Activated CD8-positive, alpha-beta T cell treated with anti-CD3 and anti-CD28 coated beads, Interleukin-2, amount 10 ng/mL, durations not matched to agents 7 days and 5 days (primary cell): ENCODE data around the gene FARSA. TPM values are rescaled to one million over a fixed set of nuclear protein-coding genes. Genes with fewer than 3 reads are reported as not detected.
"Not testable (repeated sequence)": the region's sequence is repeated elsewhere in the genome, so short reads cannot be mapped to it uniquely, and the experiment has no call there.

ENCODE experiments used
- ATAC-seq: fragments of 150-1000 bp; cut with Tn5 transposase; one replicate; pipeline ENCODE4 v1.10.0; 2021; ENCODE audit warnings: moderate library complexity
- CTCF ChIA-PET: fragments of 350-600 bp; sonication (Branson Sonifier 250); formaldehyde crosslinking; loops from one replicate; lab custom pipeline; 2021; ENCODE audit warnings: antibody characterized with exemption; lab: Charles Lee
- POLR2A ChIA-PET: fragments of 350-600 bp; sonication (Branson Sonifier 250); formaldehyde crosslinking; loops from one replicate; lab custom pipeline; 2021; ENCODE audit warnings: antibody characterized with exemption; lab: Charles Lee
- DNase-seq: peaks from one replicate; pipeline ENCODE4 v3.0.0-alpha.2; 2020
- H3K27ac Mint-ChIP-seq: one replicate; pipeline ENCODE4 v1.8.0; 2021; ENCODE audit warnings: mild to moderate bottlenecking, mixed read lengths
- H3K27me3 Mint-ChIP-seq: one replicate; pipeline ENCODE4 v1.8.0; 2021; ENCODE audit warnings: low read depth, mixed read lengths
- H3K36me3 Mint-ChIP-seq: one replicate; pipeline ENCODE4 v1.8.0; 2021; ENCODE audit warnings: low read depth, mixed read lengths
- H3K4me1 Mint-ChIP-seq: one replicate; pipeline ENCODE4 v1.8.0; 2021; ENCODE audit warnings: low read depth, mixed read lengths
- H3K4me3 Mint-ChIP-seq: one replicate; pipeline ENCODE4 v1.8.0; 2021; ENCODE audit warnings: mild to moderate bottlenecking, mixed read lengths
- H3K9me3 Mint-ChIP-seq: one replicate; pipeline ENCODE4 v1.8.0; 2022; ENCODE audit warnings: mixed read lengths; ENCODE audit not compliant: insufficient read depth
- total RNA-seq, 2 experiments: library from RNA; stranded (reverse); gene quantifications; one replicate each; pipeline ENCODE4 v1.2.3, GENCODE V29; 2021

The FARSA gene
- total RNA-seq, 2 experiments from 2014 or later: 98.8 to 106 TPM

- not testable (repeated sequence) for DNase-seq, H3K27me3 Mint-ChIP-seq, H3K36me3 Mint-ChIP-seq, ATAC-seq, H3K9me3 Mint-ChIP-seq
- Mint-ChIP-seq H3K4me1 (peaks cover 35% of the 10 kb centered on the region), H3K4me3 (peak overlapping the region; percentile 95), H3K27ac (peak overlapping the region; percentile 91)
- POLR2A ChIA-PET: interaction anchor here (0.7 to 2.8 kb wide), 11 partner anchors 8 to 154 kb away, joined by 3 to 17 read pairs (median 7); partner anchors contain the start of genes CALR, FARSA and SYCE2
- CTCF ChIA-PET: interaction anchor here (0.8 to 2.9 kb wide), 14 partner anchors 8 to 133 kb away, joined by 3 to 26 read pairs (median 4); partner anchors contain the start of genes DNASE2 and SYCE2
Observed at GRCh38 chr19:12890299-12890786, 43.2 kb downstream of the FARSA start.

- H3K36me3 Mint-ChIP-seq: peaks cover 11% of the 10 kb centered on the region
- ChIA-PET CTCF (interaction anchor here (6.6 kb wide), 1 partner anchor 78 kb away, joined by 121 read pairs; the partner anchor contains the start of gene DAND5), POLR2A (interaction anchor here (1.9 kb wide), 1 partner anchor 26 kb away, joined by 5 read pairs; no protein-coding TSS in a partner anchor)
- peaks cover 3% of the 10 kb centered on the region for H3K27me3 Mint-ChIP-seq
- ATAC-seq: no peak
- no peak overlapping the region for H3K4me3 Mint-ChIP-seq
- no peak for DNase-seq
- H3K4me1 Mint-ChIP-seq: peaks cover 42% of the 10 kb centered on the region
- H3K9me3 Mint-ChIP-seq: peaks cover 6% of the 10 kb centered on the region
- no peak overlapping the region for H3K27ac Mint-ChIP-seq
Observed at GRCh38 chr19:12888006-12888603, 45.4 kb downstream of the FARSA start.

GRCh38 chr19:12886969-12887747 lies 46.4 kb downstream of the FARSA start, which contains the start of gene KLF1:
Gene KLF1 (minus strand): TSS chr19:12887201. CDS start chr19:12887140, 61 bp downstream.
- peaks cover 14% of the 10 kb centered on the region for H3K36me3 Mint-ChIP-seq
- H3K9me3 Mint-ChIP-seq: peaks cover 11% of the 10 kb centered on the region
- CTCF ChIA-PET: interaction anchor here (1.1 to 6.6 kb wide), 3 partner anchors 8 to 79 kb away, joined by 3 to 121 read pairs (median 27); partner anchors contain the start of genes CALR and DAND5
- POLR2A ChIA-PET: interaction anchor here (1.1 to 1.9 kb wide), 2 partner anchors 27 to 55 kb away, joined by 3 to 5 read pairs; no protein-coding TSS in a partner anchor
- H3K4me1 Mint-ChIP-seq: peaks cover 44% of the 10 kb centered on the region
- H3K27me3 Mint-ChIP-seq: peaks cover 3% of the 10 kb centered on the region
- H3K4me3 Mint-ChIP-seq: peak within 1 kb of the TSS; percentile 52
- DNase-seq: no peak
- ATAC-seq: no peak
- no peak within 1 kb of the TSS for H3K27ac Mint-ChIP-seq

- Mint-ChIP-seq H3K27ac (no peak overlapping the region), H3K36me3 (peaks cover 14% of the 10 kb centered on the region), H3K4me3 (peak overlapping the region; percentile 52), H3K9me3 (peaks cover 11% of the 10 kb centered on the region), H3K27me3 (peaks cover 3% of the 10 kb centered on the region), H3K4me1 (peaks cover 40% of the 10 kb centered on the region)
- no peak for ATAC-seq
- ChIA-PET POLR2A (interaction anchor here (1.1 to 1.9 kb wide), 2 partner anchors 27 to 56 kb away, joined by 3 to 5 read pairs; no protein-coding TSS in a partner anchor), CTCF (interaction anchor here (1.1 to 6.6 kb wide), 5 partner anchors 9 to 79 kb away, joined by 3 to 121 read pairs (median 6); partner anchors contain the start of genes CALR and DAND5)
- no peak for DNase-seq
Observed at GRCh38 chr19:12886651-12886968, 46.9 kb downstream of the FARSA start.

- Mint-ChIP-seq H3K4me3 (peak overlapping the region; percentile 52), H3K27ac (no peak overlapping the region), H3K9me3 (peaks cover 11% of the 10 kb centered on the region), H3K36me3 (peaks cover 12% of the 10 kb centered on the region), H3K4me1 (peaks cover 37% of the 10 kb centered on the region), H3K27me3 (peaks cover 3% of the 10 kb centered on the region)
- POLR2A ChIA-PET: interaction anchor here (0.6 to 1.9 kb wide), 9 partner anchors 10 to 169 kb away, joined by 3 to 8 read pairs (median 5); partner anchors contain the start of genes FARSA and SYCE2
- DNase-seq: no peak
- CTCF ChIA-PET: interaction anchor here (0.9 to 6.6 kb wide), 25 partner anchors 9 to 207 kb away, joined by 3 to 121 read pairs (median 6); partner anchors contain the start of genes CALR, DAND5 and FARSA
- no peak for ATAC-seq
Observed at GRCh38 chr19:12885749-12886650, 47.5 kb downstream of the FARSA start.

- ATAC-seq (peak; percentile 76), DNase-seq (peak; percentile 96)
- H3K27ac Mint-ChIP-seq: peak overlapping the region; percentile 93
- ChIA-PET POLR2A (interaction anchor here (0.6 to 1.7 kb wide), 13 partner anchors 9 to 170 kb away, joined by 3 to 8 read pairs (median 3); partner anchors contain the start of genes FARSA, SYCE2 and TNPO2), CTCF (interaction anchor here (0.5 to 6.6 kb wide), 39 partner anchors 8 to 219 kb away, joined by 3 to 121 read pairs (median 5); partner anchors contain the start of genes CALR, DAND5, FARSA and PRDX2)
- peaks cover 38% of the 10 kb centered on the region for H3K4me1 Mint-ChIP-seq
- peaks cover 11% of the 10 kb centered on the region for H3K36me3 Mint-ChIP-seq
- peaks cover 3% of the 10 kb centered on the region for H3K27me3 Mint-ChIP-seq
- H3K4me3 Mint-ChIP-seq: peak overlapping the region; percentile 86
- peaks cover 11% of the 10 kb centered on the region for H3K9me3 Mint-ChIP-seq
Observed at GRCh38 chr19:12884926-12885748, 48.4 kb downstream of the FARSA start.

- ATAC-seq (no peak), DNase-seq (no peak)
- peaks cover 11% of the 10 kb centered on the region for H3K9me3 Mint-ChIP-seq
- peaks cover 3% of the 10 kb centered on the region for H3K27me3 Mint-ChIP-seq
- peaks cover 39% of the 10 kb centered on the region for H3K4me1 Mint-ChIP-seq
- peak overlapping the region; percentile 93 for H3K27ac Mint-ChIP-seq
- H3K36me3 Mint-ChIP-seq: peaks cover 11% of the 10 kb centered on the region
- peak overlapping the region; percentile 86 for H3K4me3 Mint-ChIP-seq
- ChIA-PET POLR2A (interaction anchor here (0.6 to 1.7 kb wide), 11 partner anchors 9 to 161 kb away, joined by 3 to 8 read pairs (median 3); partner anchors contain the start of genes FARSA, SYCE2 and TNPO2), CTCF (interaction anchor here (0.5 to 6.6 kb wide), 38 partner anchors 8 to 220 kb away, joined by 3 to 121 read pairs (median 5); partner anchors contain the start of genes CALR, DAND5, FARSA and PRDX2)
Observed at GRCh38 chr19:12884627-12884925, 48.9 kb downstream of the FARSA start.

- peaks cover 3% of the 10 kb centered on the region for H3K27me3 Mint-ChIP-seq
- CTCF ChIA-PET: interaction anchor here (1.0 to 6.6 kb wide), 11 partner anchors 13 to 126 kb away, joined by 3 to 121 read pairs (median 7); partner anchors contain the start of genes CALR, DAND5 and RNASEH2A
- no peak overlapping the region for H3K27ac Mint-ChIP-seq
- POLR2A ChIA-PET: interaction anchor here (0.6 to 1.7 kb wide), 6 partner anchors 8 to 161 kb away, joined by 3 to 8 read pairs (median 5); partner anchors contain the start of gene TNPO2
- no peak overlapping the region for H3K4me3 Mint-ChIP-seq
- DNase-seq (no peak), ATAC-seq (no peak)
- H3K4me1 Mint-ChIP-seq: peaks cover 39% of the 10 kb centered on the region
- peaks cover 11% of the 10 kb centered on the region for H3K9me3 Mint-ChIP-seq
- peaks cover 13% of the 10 kb centered on the region for H3K36me3 Mint-ChIP-seq
Observed at GRCh38 chr19:12884202-12884601, 49.3 kb downstream of the FARSA start.

- Mint-ChIP-seq H3K27ac (peak overlapping the region; percentile 19), H3K4me1 (peaks cover 39% of the 10 kb centered on the region), H3K4me3 (peak overlapping the region; percentile 81), H3K27me3 (peaks cover 3% of the 10 kb centered on the region), H3K36me3 (peaks cover 20% of the 10 kb centered on the region), H3K9me3 (peaks cover 11% of the 10 kb centered on the region)
- ATAC-seq: no peak
- ChIA-PET CTCF (interaction anchor here (0.7 to 6.6 kb wide), 6 partner anchors 8 to 1556 kb away, joined by 3 to 121 read pairs (median 5); partner anchors contain the start of genes DAND5 and GCDH), POLR2A (interaction anchor here (0.6 to 1.7 kb wide), 2 partner anchors 8 to 85 kb away, joined by 4 to 7 read pairs; partner anchors contain the start of gene GCDH)
- DNase-seq: no peak
Observed at GRCh38 chr19:12882589-12882988, 50.9 kb downstream of the FARSA start.
